Activated CD8-positive, alpha-beta memory T cell treated with anti-CD3 and anti-CD28 coated beads for 36 hours (primary cell): ENCODE measurements around the gene APC2. TPM values are rescaled to one million over a fixed set of nuclear protein-coding genes. Genes with fewer than 3 reads are reported as not detected.
"Not testable (repeated sequence)": the region's sequence is repeated elsewhere in the genome, so short reads cannot be mapped to it uniquely, and the experiment has no call there.

Experiments
- CTCF ChIA-PET: fragments of 350-600 bp; sonication (Branson Sonifier 250); formaldehyde crosslinking; loops from one replicate; lab custom pipeline; 2021; ENCODE audit warnings: antibody characterized with exemption; lab: Charles Lee
- POLR2A ChIA-PET: fragments of 350-600 bp; sonication (Branson Sonifier 250); formaldehyde crosslinking; loops from one replicate; lab custom pipeline; 2021; ENCODE audit warnings: antibody characterized with exemption; lab: Charles Lee
- total RNA-seq, 2 experiments: library from RNA; stranded (reverse); gene quantifications; one replicate each; pipeline ENCODE4 v1.2.3, GENCODE V29; 2021

Gene APC2
- total RNA-seq, 2 experiments from 2014 or later: 0.06 to 0.13 TPM

DNA sequence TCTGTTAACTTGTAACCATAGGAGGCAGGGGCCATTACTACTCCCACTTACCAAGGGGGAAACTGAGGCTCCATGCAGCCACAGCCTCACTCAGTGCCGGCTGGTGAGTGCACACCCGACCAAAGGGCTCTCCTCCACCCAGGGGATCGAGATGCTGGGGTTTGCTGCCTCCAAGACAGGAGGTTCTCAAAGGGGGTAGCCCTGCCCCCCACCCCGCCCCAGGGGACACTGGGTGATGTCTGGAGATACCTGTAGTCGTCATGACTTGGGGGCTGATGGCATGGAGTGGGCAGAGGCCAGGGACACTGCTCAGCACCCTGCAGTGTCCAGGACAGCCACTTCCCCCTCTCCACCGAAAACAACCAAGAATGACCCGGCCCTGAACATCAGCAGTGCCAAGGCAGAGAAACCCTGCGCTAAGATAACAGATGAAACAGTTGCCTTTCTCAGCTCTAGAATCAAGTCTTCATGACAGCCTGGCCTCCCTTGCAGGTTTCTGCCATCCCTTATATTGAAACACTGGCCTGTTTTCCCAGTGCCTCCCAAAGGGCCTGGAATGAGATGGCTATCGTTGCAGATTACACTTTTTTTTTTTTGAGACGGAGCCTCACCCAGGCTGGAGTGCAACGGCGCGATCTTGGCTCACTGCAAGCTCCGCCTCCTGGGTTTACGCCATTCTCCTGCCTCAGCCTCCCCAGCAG, 44.3 kb downstream of the APC2 start:
- ChIA-PET CTCF (no interaction called here), POLR2A (no interaction called here)

DNA sequence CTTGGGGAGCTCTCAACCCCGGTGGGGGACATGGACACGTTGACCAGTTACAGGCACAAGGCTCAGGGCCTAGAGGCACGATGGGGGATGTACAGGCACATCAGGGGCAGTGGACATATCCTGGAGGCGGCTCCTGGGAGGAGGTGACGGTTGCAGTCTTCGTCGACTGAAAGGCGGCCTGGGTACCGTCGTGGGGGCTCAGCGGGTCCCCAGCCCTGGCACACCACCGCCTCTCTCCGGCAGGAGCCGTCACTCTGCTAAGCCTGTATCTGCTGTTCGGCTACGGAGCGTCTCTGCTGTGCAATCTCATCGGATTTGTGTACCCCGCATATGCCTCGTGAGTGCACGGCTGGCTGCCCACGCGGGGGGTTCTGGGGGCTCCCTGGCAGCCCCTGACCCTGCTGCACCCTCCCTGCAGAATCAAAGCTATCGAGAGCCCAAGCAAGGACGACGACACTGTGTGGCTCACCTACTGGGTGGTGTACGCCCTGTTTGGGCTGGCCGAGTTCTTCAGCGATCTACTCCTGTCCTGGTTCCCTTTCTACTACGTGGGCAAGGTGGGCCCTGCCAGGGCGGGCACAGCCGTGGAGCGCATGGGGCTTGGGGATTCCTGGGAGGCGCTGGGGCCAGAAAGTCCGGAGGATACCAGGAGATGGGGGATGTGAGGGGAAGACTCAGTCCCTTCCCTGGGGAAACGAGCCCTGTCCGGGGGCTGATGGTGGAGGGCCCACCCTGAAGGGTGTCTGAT, 45.3 kb downstream of the APC2 start:
- ChIA-PET CTCF (no interaction called here), POLR2A (no interaction called here)

DNA sequence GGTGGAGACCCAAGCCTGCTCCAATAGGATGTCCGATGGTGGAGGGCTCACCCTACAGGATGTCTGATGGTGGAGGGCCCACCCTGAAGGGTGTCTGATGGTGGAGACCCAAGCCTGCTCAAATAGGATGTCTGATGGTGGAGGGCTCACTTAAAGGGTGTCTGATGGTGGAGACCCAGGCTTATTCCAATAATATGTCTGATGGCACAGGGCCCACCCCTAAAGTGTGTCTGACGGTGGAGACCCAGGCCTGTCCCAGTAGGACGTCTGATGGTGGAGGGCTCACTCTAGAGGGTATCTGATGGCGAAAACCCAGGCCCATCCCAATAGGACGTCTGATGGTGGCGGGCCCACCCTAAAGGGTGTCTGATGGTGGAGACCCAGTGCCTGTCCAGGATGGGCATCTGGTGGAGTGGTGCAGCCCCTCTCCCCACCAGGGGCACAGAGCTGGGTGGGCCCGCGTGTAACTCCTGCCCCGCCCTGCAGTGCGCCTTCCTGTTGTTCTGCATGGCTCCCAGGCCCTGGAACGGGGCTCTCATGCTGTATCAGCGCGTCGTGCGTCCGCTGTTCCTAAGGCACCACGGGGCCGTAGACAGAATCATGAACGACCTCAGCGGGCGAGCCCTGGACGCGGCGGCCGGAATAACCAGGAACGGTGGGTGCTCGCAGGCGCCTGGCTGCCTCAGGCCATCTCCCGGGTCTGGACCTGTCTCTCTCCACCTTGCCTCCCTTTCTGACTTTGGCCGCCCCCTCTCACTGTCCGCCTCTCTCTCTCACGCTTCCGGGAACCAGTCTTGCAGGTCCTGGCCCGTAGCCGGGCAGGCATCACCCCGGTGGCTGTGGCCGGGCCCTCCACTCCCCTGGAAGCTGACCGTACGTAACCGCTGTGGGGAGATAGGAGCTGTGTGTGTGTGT, 46.1 kb downstream of the APC2 start:
- POLR2A ChIA-PET: interaction anchor here (0.5 kb wide), 1 partner anchor 23 kb away, joined by 6 read pairs; no protein-coding TSS in a partner anchor
- CTCF ChIA-PET: no interaction called here

DNA sequence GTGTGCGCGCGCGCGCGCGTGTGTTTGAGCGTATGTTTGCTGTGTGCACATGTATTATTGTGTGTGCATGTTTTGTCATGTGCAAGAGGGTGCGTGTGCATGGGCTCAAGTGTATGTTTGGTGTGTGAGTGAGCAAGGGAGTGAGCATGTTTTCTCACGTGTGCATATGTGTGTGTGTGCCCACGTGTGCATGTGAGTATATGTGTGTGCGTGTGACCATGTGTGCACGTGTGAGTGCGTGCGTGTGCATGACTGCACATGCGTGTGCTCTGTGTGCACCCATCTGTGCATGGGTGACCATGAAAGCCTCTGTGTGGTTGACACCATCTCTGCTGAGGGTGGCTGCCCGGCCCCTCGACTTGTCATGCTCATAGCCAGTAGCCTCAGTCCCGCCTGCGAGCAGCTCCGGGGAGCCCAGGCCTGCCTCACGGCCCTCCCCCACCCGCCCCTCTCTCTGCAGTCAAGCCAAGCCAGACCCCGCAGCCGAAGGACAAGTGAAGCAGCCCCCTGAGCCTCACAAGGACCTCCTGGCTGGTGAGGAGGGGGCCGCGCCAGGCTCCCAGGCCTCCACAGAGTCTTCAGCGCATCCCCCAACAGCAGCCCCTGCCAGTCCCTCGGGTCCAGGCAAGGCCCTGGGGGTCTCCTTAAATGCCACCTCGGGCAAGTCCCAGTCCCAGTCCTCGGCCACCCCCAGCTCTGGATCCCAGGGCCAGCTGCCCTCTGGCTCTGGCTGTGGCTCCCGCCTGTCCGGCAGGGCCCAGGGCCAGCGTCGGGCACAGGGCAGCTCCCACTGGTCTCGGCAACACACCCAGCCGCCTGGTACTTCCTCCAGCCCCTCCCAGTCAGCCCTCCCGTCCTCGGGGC, 47.0 kb downstream of the APC2 start:
- POLR2A ChIA-PET: no interaction called here
- CTCF ChIA-PET: interaction anchor here (1.3 kb wide), 1 partner anchor 12 kb away, joined by 5 read pairs; no protein-coding TSS in a partner anchor

DNA sequence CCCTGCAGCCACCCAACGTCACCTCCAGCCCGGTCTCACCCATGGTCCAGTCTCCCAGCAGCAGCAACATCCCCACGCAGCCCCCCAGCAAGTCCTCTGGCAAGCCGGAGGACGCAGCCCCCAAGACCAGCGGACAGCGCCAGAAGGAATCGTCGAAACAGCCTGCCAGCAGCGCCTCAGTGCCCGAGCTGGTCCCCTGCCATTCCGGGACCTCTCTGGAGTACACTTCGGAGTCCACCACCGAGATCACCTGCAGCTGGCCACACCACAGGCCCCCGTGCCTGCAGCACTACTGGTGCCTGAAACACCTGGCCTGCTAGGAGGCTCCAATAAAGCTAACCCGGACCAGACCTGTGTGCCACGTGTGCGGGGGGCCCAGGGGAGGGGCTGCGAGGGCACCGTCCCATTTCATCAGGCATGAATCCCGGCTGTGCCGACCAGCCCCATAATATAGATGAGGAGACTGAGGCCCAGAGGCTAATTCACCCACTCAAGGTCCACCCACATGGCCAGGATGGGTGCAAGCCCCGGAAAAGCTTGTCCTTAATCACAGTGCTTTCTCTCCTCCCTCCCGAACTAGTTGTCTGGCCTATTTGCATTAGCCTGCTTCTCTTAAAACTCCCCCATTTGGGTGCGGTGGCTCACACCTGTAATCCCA, 47.8 kb downstream of the APC2 start:
- CTCF ChIA-PET: interaction anchor here (1.3 kb wide), 1 partner anchor 11 kb away, joined by 5 read pairs; no protein-coding TSS in a partner anchor
- POLR2A ChIA-PET: no interaction called here

DNA sequence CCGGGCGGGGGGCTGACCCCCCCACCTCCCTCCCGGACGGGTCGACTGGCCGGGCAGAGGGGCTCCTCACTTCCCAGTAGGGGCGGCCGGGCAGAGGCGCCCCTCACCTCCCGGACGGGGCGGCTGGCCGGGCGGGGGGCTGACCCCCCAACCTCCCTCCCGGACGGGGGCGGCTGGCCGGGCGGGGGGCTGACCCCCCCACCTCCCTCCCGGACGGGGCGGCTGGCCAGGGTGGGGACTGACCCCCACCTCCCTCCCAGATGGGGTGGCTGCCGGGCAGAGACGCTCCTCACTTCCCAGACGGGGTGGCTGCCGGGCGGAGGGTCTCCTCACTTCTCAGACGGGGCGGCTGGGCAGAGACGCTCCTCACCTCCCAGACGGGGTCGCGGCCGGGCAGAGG, 49.3 kb downstream of the APC2 start:
- CTCF ChIA-PET, POLR2A ChIA-PET: not testable (repeated sequence)

DNA sequence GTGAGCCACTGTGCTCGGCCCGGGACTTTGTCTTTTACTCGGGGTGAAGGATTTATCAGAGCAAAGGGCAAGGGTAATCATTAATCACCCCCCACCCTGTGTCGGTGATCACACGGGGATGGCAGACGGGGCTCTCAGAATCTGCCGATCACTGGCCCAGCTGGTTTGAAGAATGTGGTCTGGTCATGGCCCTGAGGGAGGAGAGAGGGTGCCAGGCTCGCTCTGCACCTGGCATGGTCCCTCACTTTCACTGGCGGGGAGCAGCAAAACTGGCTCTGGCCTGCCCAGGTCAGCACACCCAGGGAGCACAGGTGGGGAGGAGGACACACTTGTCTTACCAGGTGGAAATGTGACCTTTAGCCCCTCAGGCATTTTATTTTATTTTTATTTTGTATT, 51.3 kb downstream of the APC2 start:
- ChIA-PET CTCF (interaction anchor here (0.8 kb wide), 1 partner anchor 13 kb away, joined by 3 read pairs; no protein-coding TSS in a partner anchor), POLR2A (no interaction called here)

DNA sequence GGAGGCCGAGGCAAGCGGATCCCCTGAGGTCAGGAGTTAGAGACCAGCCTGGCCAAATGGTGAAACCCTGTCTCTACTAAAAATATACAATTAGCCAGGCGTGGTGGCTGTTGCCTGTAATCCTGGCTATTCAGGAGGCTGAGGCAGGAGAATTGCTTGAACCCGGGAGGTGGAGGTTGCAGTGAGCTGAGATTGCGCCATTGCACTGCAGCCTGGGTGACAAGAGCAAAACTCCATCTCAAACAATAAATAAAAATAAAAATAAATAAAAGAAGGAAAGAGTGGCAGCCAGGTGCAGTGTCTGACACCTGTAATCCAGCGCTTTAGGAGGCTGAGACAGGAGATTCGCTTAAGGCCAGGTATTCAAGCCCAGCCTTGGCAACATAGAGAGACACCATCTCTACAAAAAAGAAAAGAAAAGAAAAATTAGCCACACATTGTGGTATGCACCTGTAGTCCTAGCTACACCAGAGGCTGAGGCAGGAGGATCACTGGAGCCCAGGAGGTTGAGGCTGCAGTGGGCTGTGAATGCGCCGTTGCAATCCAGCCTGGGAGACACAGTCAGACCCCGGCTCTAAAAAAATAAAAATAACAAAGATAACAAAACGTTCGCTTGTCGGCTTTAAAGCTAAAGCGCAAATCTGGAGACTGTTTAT, 52.6 kb downstream of the APC2 start:
- ChIA-PET POLR2A (no interaction called here), CTCF (interaction anchor here (1.1 kb wide), 1 partner anchor 9 kb away, joined by 3 read pairs; no protein-coding TSS in a partner anchor)

DNA sequence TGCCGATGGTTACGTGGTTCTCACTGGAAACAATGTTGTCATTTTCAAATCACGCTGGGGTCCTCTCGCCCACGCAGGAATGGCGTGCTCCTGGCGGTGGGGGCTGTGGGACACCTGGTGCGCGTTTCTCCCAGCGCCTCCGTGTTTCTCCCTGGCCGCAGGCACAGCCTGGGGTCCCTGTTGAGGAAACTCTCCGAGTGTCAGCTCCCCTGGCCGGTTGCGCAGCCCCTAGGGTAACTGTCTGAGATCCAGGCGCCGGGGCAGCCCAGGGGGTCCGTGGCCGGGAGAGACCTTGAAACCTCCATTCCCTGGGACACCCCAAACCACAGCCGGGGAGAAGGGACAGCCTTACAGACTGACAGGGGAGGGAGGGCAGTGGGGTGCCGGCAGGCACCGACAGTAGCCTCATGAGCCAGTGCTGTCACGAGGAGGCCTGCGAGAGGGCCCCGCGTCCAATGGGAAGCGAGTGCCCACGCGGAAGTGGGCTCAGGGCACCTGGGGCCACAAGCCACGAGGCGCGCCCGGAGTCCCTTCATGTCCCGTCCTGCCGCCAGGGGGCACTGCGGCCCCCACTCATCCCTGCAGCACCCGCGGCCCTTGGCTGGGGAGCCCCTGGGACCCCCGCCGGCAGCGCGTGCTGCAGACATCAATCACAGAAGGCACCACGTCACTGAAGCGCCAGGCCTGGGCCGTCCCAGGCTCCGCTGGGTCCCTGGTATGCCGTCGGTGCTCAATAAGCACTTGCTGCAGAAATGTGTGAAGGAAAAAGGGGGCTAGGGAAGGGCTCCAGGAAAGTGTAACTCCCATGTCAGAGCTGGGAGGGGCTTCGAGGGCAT, 53.4 kb downstream of the APC2 start:
- CTCF ChIA-PET: no interaction called here
- POLR2A ChIA-PET: no interaction called here

DNA sequence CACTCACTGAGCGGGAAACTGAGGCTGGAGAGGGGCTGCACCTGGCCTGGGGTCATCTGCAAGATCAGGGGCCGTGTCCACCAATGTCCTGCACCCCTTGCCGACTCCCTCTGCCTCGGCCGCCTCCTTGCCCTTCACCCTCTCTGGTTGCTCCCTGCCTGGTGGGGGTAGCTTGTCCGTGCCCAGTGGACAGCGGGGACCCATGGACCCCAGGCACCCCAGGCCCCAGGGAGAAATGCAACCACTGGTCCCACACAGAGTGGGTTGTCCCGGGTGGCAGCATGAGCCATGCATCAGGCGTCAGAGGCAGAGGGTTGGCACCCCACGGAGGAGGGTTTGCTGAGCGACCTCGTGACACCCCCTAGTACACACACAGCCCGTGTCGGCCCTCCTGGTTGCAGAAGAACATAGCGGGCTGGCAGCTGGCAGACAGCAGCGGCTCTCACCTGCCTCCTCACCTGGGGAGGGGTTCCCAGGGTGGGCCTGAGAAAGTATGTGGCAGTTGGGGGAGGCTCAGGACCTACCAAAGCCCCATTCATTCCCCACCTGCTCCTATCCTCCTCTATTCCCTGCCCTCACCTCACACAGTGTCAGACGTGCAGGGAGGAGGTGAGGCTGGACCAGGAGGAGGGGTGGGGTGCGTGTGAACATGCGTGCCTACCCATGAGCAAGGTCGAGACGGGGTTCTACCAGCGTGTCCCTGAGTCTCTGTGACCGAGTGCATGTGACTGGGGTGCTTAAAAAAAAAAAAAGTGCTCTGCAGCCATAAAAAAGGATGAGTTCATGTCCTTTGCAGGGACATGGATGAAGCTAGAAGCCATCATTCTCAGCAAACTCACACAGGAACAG, 54.2 kb downstream of the APC2 start:
- POLR2A ChIA-PET: no interaction called here
- CTCF ChIA-PET: interaction anchor here (0.6 kb wide), 1 partner anchor 13 kb away, joined by 3 read pairs; no protein-coding TSS in a partner anchor

DNA sequence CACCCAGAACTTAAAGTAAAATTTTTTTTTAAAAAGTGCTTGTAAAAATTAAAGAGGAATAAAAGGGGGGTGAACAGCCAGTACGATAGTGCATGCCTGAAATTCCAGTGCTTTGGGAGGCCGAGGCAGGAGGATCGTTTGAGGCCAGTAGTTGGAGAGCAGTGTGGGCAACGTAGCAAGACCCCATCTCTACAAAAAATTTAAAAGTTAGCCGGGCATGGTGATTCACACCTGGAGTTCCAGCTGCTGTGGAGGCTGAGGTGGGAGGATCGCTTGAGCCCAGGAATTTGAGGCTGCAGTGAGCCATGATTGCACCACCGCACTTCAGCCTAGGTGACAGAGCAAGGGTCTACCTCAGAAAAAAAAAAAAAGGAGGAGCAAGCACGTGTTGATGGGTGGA, 55.1 kb downstream of the APC2 start:
- ChIA-PET POLR2A (no interaction called here), CTCF (no interaction called here)

DNA sequence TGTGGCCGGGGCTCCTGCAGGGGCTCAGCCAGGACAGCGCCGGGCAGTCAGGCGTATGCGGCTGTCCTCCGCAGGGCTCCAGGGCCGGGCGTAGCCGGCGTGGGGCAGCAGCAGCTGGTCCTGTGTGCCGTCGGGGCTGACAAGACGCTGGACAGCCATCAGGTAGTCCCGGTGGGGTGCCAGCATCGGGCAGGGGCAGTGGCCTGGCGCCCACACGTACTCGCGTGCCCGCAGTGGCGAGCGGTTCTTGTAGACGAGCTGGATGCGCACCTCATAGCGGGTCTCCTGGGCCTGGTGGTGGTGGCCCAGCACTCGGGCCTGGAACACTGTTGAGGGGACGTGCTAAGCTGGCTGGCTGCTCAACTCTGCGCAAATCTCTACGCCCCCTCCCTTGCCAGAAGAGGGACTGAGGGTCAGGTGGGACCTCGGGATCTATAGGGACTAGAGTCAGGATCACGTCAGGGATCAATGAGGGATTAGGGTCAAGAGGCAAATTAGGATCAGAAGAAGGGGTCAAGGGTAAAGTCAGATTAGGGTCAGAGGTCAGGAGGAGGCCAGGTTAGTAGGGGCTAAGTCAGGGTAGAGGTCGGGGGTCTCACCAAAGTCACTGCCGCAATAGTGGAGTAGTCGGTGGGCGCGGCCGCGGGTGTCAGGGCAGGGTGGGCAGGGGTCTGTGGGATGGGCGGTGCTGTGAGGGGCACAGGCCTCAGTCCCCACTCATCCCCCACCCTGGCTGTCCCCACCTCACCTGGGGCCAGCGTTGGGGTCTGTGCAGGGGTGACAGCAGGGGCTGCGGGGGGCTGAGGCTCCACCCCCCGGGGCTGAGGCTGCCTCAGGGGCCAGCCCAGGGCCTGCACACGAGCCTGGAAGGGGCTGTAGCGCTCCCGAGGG, 56.3 kb downstream of the APC2 start:
- POLR2A ChIA-PET: no interaction called here
- CTCF ChIA-PET: interaction anchor here (0.6 kb wide), 1 partner anchor 61 kb away, joined by 3 read pairs; no protein-coding TSS in a partner anchor

DNA sequence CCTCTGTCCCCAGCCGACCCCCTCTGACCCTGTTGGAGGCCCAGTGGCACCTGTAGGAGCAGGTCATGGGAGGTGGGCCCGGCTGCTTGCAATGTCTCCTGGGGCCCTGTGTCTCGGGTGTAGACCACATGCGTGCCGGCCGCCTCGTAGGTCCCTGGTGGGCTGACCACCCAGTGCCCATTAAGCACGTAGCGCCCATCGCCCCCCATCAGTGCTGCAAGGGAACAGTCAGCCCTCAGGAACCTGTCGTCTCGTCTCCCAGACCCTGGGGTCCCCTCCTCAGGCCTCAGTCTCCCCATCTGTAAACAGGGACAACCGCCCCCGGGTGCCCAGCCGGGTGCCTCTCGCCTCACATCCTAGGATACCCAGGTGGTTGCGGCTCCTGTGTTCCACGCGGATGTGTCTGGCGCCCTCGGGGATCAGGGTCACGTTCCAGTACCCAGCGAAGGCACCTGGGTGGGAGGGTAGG, 57.3 kb downstream of the APC2 start:
- POLR2A ChIA-PET: no interaction called here
- CTCF ChIA-PET: no interaction called here

DNA sequence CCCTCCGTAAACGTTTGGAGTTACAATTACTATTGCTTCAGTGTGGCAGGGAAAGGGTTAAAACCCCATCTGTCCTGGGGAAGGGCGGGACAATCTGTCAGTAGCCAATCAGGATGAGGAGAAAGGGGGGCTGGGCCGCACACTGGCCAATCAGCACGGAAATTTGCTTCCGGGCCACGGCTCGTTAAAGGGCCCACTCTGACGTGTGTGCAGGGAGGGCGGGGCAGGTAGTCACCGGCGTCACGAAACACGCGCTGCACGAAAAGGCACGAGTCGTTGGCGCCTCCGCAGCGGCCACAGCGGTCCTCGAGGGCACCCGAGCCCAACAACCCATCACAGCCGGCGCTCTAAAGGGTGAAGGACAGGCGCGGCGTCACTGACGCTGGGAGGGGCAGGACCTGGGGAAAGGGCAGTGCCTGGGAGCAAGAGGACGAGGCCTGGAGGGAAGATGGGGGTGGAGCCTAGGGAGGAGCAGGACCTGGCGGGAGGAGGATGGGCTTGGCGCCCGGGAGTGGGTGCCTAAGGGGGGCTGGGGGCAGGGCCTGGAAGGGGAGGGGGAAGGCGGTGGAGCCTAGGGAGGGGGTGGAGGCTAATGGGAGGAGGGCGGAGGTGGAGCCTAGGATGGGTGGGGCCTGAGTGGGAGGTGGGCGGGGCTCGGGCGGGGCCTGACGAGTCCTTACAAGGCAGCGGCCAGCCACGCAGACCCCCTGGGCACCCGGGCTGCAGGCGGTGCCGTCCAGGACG, 58.0 kb downstream of the APC2 start:
- POLR2A ChIA-PET: no interaction called here
- CTCF ChIA-PET: interaction anchor here (0.6 to 1.1 kb wide), 2 partner anchors 10 to 425 kb away, joined by 5 read pairs; no protein-coding TSS in a partner anchor
